Colon (tissue), 2 donors: ENCODE results near the gene ROBO1.

Source experiments
- FAIRE-seq: peaks from 2 replicates; lab custom pipeline; 2012; peaks lifted over from hg19 to GRCh38; lab: Jason Lieb, UNC
- donor health status: control.
- donor health status: control.

Gene ROBO1

GRCh38 chr3:78613421-78613879 is 1154.3 kb downstream of the ROBO1 start:
- FAIRE-seq: no peak

GRCh38 chr3:78611278-78611677 is 1156.5 kb downstream of the ROBO1 start:
- no peak for FAIRE-seq

GRCh38 chr3:78610462-78611125 is 1157.2 kb downstream of the ROBO1 start:
- FAIRE-seq: no peak

GRCh38 chr3:78606756-78607155 is 1161.0 kb downstream of the ROBO1 start:
- FAIRE-seq: no peak

DNA sequence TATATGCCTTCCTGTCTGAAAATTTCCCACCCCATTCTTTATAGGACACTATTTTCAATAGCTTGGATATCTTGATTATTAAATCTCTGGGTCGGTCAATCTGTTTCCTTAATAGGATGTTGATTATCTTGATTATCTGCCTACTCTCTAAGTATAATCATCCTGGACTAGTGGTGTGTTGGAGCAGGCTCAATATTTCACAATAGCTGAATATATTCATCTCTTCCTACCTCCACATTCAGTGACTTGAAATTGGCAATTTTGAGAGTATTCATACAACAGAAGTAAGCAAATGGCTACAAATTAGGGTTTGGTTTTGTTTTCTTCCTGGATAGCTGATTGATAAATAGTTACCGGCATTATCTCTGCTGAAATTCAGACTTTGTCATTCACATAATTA is 1162.6 kb downstream of the ROBO1 start:
- FAIRE-seq: no peak

DNA sequence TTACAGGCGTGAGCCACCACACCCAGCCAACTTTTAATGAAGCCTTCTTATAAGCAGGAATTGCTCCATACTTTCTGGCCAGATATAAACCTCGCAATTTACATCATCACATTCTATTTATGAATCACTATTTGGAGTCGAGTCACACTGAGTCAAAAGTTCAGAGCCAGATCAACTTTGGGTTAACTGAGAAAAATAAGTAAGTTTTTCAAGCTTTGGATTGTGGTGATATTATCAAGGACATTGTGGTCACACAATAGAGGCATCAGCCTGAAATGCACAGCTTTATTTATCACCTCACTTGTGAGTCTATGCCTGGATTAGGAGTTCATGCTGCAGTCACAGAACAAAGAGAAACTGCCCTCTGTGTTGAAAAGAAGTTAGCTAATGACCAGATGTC is 1163.5 kb downstream of the ROBO1 start:
- no peak for FAIRE-seq

DNA sequence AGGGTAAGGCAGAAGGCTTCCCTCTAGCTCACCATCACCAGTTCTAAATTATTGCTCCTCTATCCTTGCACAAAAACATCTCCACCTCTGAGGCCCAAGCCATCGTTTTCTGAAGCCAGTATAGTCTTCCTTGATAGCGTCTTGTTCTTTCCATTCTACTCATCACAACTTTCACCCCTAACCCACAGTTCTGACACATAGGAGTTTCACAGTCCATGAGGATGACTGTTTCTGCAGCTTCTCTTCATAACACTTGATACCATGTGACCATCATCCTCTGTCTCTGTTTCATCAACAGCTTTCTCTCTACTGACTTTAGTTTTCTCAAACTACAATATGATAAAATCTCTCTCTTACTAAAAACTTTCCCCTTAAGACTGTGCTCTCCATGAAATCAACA is 1166.5 kb downstream of the ROBO1 start:
- FAIRE-seq: no peak

DNA sequence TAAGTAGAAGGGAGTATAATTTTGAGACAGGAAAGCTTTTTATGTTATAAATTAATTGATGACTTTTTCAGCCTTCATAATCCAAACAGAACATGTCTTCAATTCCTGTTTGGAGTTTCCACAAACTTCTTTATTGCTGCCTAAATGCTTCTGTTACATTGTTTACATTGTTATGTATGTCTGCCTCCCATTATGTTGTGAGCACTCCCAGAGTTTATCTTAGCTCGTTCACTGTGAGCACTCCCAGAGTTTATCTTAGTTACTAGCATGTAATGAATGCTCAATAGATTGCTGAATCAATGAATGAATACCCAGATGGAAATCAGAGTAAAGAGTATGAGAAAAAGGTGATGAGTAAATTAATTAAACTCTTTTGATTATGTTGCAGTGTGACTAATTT is 1178.0 kb downstream of the ROBO1 start:
- no peak for FAIRE-seq

- no peak for FAIRE-seq
These were observed 1178.7 kb downstream of the ROBO1 start for GRCh38 chr3:78588906-78589621.

DNA sequence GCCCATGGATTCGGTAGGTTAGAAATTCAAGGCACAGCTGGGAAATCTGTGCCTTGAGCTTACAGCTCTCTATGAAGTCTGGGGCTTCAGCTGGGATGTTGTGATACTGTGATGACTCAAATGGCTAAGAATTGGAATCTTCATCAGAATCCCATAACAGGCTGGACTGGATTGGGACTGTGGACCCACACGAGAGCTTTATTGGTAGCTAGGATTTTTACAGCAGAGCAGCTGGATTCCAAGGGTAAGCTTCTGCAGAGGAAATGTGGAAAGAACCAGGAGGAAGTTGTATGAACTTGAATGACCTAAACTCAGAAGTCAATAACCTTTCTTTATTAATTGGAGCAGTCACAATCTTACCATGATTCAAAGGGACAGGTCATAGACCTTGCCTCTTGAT is 1187.1 kb downstream of the ROBO1 start:
- FAIRE-seq: no peak

DNA sequence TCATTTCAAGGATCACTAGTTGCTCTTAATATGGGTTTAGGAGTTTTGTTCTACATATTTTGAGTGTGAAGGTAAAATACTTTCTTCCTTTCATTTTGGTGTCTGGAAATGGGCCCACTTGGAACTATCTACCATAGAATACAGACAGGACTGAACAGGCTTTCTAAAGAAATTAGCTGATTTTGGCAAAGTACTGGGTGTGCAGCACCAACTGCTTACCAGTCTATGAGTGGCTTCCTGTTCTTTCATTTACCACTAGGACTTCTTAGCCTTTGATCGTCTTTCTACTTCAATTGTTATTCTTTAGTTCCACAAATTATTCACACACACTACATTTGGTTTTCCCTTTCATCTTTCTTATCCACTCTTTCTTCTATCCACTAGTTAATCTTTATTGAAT is 1196.3 kb downstream of the ROBO1 start:
- no peak for FAIRE-seq

DNA sequence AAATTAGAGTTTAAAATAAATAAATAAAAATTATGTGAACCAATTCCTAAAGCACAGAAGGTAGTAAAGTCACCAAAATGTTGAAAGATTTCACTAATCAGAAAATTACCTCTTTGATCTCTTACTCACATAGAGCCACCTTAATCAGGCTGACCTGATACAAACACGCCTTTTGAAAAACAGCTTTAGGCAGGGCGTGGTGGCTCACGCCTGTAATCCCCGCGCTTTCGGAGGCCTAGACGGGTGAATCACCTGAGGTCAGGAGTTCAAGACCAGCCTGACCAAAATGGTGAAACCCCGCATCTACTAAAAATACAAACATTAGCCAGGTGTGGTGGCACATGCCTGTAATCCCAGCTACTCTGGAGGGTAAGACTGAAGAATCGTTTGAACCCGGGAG is 1197.3 kb downstream of the ROBO1 start:
- no peak for FAIRE-seq

DNA sequence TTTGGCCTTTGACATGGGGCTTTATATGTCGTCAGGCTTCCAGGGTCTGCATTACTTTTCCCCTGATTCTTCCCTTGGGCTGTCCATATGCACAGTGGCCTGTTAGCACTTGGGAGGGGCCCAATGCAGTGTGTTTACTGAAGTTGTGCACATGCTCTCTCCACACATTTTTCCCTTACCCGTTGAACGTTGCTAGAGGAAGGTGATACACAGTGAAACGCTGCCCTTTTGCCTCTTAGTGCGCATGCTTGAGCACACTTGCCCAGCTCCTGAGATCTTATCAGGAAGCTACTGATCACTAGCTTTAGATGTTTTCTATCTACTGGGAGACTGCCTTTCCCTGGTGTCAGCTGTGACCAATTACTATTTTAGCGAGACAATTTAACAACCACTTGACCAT is 1198.0 kb downstream of the ROBO1 start:
- no peak for FAIRE-seq

- no peak for FAIRE-seq
These were observed 1202.1 kb downstream of the ROBO1 start for GRCh38 chr3:78565712-78566111.

GRCh38 chr3:78562328-78562727 is 1205.5 kb downstream of the ROBO1 start:
- FAIRE-seq: no peak
